ENCODE measurements around the gene MOSMO. TPM values are rescaled to one million over a fixed set of nuclear protein-coding genes. Genes with fewer than 3 reads are reported as not detected.

Gene MOSMO
- total RNA-seq, 1 donor: 26.5 TPM

GRCh38 chr16:22008215-22009059 lies 526 bp downstream of the MOSMO start:
- peak overlapping the region; percentile 86 for H3K4me3 ChIP-seq (ENCODE audit: low read depth, low read length)
- DNase-seq (ENCODE audit: low read depth): no peak
- no peak for TF ChIP-seq CTCF (IDR thresholded peaks at IDR 0.05; ENCODE audit: insufficient read depth, low read length)

GRCh38 chr16:22010902-22011301 lies 3.0 kb downstream of the MOSMO start:
- no peak for DNase-seq (ENCODE audit: low read depth)
- no peak for TF ChIP-seq CTCF (IDR thresholded peaks at IDR 0.05; ENCODE audit: insufficient read depth, low read length)
- no peak overlapping the region for H3K4me3 ChIP-seq (ENCODE audit: low read depth, low read length)

- no peak overlapping the region for H3K4me3 ChIP-seq (ENCODE audit: low read depth, low read length)
- TF ChIP-seq CTCF (IDR thresholded peaks at IDR 0.05; ENCODE audit: insufficient read depth, low read length): no peak
- no peak for DNase-seq (ENCODE audit: low read depth)
Observed at GRCh38 chr16:22012241-22012640, 4.3 kb downstream of the MOSMO start.

- H3K4me3 ChIP-seq (ENCODE audit: low read depth, low read length): no peak overlapping the region
- TF ChIP-seq CTCF (IDR thresholded peaks at IDR 0.05; ENCODE audit: insufficient read depth, low read length): no peak
Observed at GRCh38 chr16:22013486-22013885, 5.6 kb downstream of the MOSMO start.

GRCh38 chr16:22014271-22014873 lies 6.5 kb downstream of the MOSMO start:
- no peak for DNase-seq (ENCODE audit: low read depth)
- TF ChIP-seq CTCF (IDR thresholded peaks at IDR 0.05; ENCODE audit: insufficient read depth, low read length): no peak
- no peak overlapping the region for H3K4me3 ChIP-seq (ENCODE audit: low read depth, low read length)

More at GRCh38 chr16:22013486-22013885, 5.6 kb downstream of the MOSMO start:
- DNase-seq (ENCODE audit: low read depth): no peak

GRCh38 chr16:22016927-22017326 lies 9.0 kb downstream of the MOSMO start:
- DNase-seq (ENCODE audit: low read depth): no peak
- TF ChIP-seq CTCF (IDR thresholded peaks at IDR 0.05; ENCODE audit: insufficient read depth, low read length): no peak
- no peak overlapping the region for H3K4me3 ChIP-seq (ENCODE audit: low read depth, low read length)

Measured in fibroblast of the aortic adventitia (primary cell).